Left ventricle myocardium inferior (tissue), 1 donor: Measurements from ENCODE around the gene USH1C. TPM values are rescaled to one million over a fixed set of nuclear protein-coding genes. Genes with fewer than 3 reads are reported as not detected.

Experiments
- DNase-seq: peaks from one replicate; pipeline ENCODE4 v3.0.0-alpha.2; 2020
- H3K27ac ChIP-seq: fragments of 200-600 bp; replicated peaks from 2 replicates; pipeline ENCODE4 v1.8.0; 2021
- H3K27me3 ChIP-seq: fragments of 200-600 bp; 2 replicates; pipeline ENCODE4 v1.8.0; 2021; ENCODE audit warnings: low read depth
- H3K36me3 ChIP-seq: fragments of 200-600 bp; 2 replicates; pipeline ENCODE4 v1.8.0; 2021
- H3K4me1 ChIP-seq: fragments of 200-600 bp; 2 replicates; pipeline ENCODE4 v1.8.0; 2021
- H3K4me3 ChIP-seq: fragments of 200-600 bp; 2 replicates; pipeline ENCODE4 v1.8.0; 2021; ENCODE audit warnings: mild to moderate bottlenecking, moderate library complexity
- H3K9me3 ChIP-seq: fragments of 200-600 bp; replicated peaks from 2 replicates; pipeline ENCODE4 v1.8.0; 2021
- CTCF ChIP-seq: fragments of 200-600 bp; IDR thresholded peaks from 2 replicates; pipeline ENCODE4 v1.8.0; 2021; ENCODE audit warnings: antibody characterized with exemption, mild to moderate bottlenecking, borderline replicate concordance
- intact Hi-C: fragments of 100-400 bp; cut with micrococcal nuclease; formaldehyde crosslinking; loops from one replicate; pipeline ENCODE4 v1.11.0; 2022
- total RNA-seq: library from RNA; stranded (reverse); fragmentation: NEBNext Ultra II Directional; extraction: Animal tissue kit (Norgen Biotek cat#: 25700); gene quantifications from one replicate; pipeline ENCODE4 v1.2.1, GENCODE V29; 2021
- donor health status: DM: no; HTN: yes; CAD: no; lungs with severe emphysema.

The USH1C gene
- total RNA-seq, 1 donor from 2014 or later: not detected

GRCh38 chr11:17505146-17505545 lies 39.1 kb downstream of the USH1C start:
- intact Hi-C loops: no loop called here
- Histone ChIP-seq H3K4me1 (peaks cover 19% of the 10 kb centered on the region), H3K9me3 (no peaks in the 10 kb centered on the region), H3K36me3 (no peaks in the 10 kb centered on the region), H3K27ac (no peak overlapping the region), H3K4me3 (no peak overlapping the region), H3K27me3 (peaks cover 13% of the 10 kb centered on the region)
- no peak for TF ChIP-seq CTCF
- DNase-seq: no peak

- peak; percentile 77 for DNase-seq
- peaks cover 17% of the 10 kb centered on the region for H3K27me3 ChIP-seq
- intact Hi-C loops: loop anchor here (5.0 kb wide), 1 partner anchor 122 kb away; no protein-coding TSS in a partner anchor
- TF ChIP-seq CTCF: peak; percentile 91
- H3K4me1 ChIP-seq: peaks cover 19% of the 10 kb centered on the region
- H3K27ac ChIP-seq: no peak overlapping the region
- H3K4me3 ChIP-seq: no peak overlapping the region
- no peaks in the 10 kb centered on the region for H3K9me3 ChIP-seq
- H3K36me3 ChIP-seq: no peaks in the 10 kb centered on the region
These were observed 39.7 kb downstream of the USH1C start for GRCh38 chr11:17504330-17505107.

- H3K36me3 ChIP-seq: no peaks in the 10 kb centered on the region
- TF ChIP-seq CTCF: no peak
- H3K9me3 ChIP-seq: no peaks in the 10 kb centered on the region
- H3K27me3 ChIP-seq: peaks cover 21% of the 10 kb centered on the region
- peaks cover 2% of the 10 kb centered on the region for H3K4me1 ChIP-seq
- intact Hi-C loops: loop anchor here (5.0 kb wide), 1 partner anchor 120 kb away; no protein-coding TSS in a partner anchor
- no peak overlapping the region for H3K27ac ChIP-seq
- no peak overlapping the region for H3K4me3 ChIP-seq
- no peak for DNase-seq
These were observed 41.6 kb downstream of the USH1C start for GRCh38 chr11:17502630-17503029.

- intact Hi-C loops: loop anchor here (5.0 kb wide), 1 partner anchor 118 kb away; no protein-coding TSS in a partner anchor
- no peaks in the 10 kb centered on the region for H3K9me3 ChIP-seq
- no peaks in the 10 kb centered on the region for H3K4me1 ChIP-seq
- H3K36me3 ChIP-seq: no peaks in the 10 kb centered on the region
- H3K4me3 ChIP-seq: no peak overlapping the region
- H3K27ac ChIP-seq: no peak overlapping the region
- peaks cover 21% of the 10 kb centered on the region for H3K27me3 ChIP-seq
- no peak for TF ChIP-seq CTCF
- no peak for DNase-seq
These were observed 43.5 kb downstream of the USH1C start for GRCh38 chr11:17500673-17501072.

- Histone ChIP-seq H3K4me1 (no peaks in the 10 kb centered on the region), H3K27me3 (peaks cover 33% of the 10 kb centered on the region), H3K36me3 (no peaks in the 10 kb centered on the region), H3K4me3 (no peak overlapping the region), H3K27ac (no peak overlapping the region), H3K9me3 (no peaks in the 10 kb centered on the region)
- TF ChIP-seq CTCF: no peak
- DNase-seq: no peak
- intact Hi-C loops: no loop called here
These were observed 45.7 kb downstream of the USH1C start for GRCh38 chr11:17498475-17498874.
